HG02763 (cell line): ENCODE measurements around the gene ZNF518A.
A peak's percentile ranks its signal among the peaks of the same experiment; 100 is the strongest.
"Not testable (repeated sequence)": the region's sequence is repeated elsewhere in the genome, so short reads cannot be mapped to it uniquely, and the experiment has no call there.

Experiments used
- ATAC-seq: cut with Tn5 transposase; IDR thresholded peaks from one replicate; pipeline ENCODE4 v1.9.1; 2021; ENCODE audit warnings: mild to moderate bottlenecking, moderate library complexity; ENCODE audit not compliant: unreplicated experiment

ZNF518A gene

DNA sequence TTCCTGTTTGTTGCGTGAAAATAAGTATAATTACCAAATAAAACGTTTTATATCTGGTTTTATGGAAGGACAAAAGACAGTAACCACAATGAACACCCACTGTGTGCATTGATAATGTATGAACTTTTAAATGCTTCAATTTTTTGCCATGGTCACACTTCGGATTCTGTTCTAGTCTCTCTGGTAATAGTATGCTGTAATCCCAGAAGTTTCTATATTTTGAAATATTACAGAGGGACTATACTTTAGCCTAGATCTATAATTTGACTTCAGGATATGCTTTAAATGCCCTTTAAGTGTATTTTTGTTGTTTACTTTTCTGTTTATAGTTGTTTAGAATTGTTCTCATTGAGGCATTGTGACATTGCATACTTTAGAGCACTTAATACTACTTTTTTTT, 1.5 kb downstream of the ZNF518A start:
- ATAC-seq = no peak

DNA sequence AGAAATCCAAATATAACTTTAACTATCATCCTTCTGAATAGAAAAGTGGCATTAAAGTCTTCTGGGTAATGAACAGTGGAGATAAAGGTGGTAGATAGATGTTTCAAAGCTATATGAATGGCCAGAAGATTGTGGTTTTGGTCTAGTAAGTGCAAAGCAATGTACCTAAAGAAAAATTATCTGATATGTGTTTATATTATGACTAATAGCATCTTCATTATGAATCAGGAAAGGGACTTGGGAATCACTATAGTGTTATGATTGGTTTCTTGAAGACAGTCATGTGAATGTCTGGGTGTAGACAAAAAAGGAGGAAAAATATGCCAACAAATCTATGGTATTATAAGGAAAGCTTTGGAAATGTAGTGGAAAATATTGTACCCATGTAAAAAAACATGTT, 3.0 kb downstream of the ZNF518A start:
- no peak for ATAC-seq

- ATAC-seq = no peak
These were observed 6.7 kb downstream of the ZNF518A start for GRCh38 chr10:96136810-96137209.

DNA sequence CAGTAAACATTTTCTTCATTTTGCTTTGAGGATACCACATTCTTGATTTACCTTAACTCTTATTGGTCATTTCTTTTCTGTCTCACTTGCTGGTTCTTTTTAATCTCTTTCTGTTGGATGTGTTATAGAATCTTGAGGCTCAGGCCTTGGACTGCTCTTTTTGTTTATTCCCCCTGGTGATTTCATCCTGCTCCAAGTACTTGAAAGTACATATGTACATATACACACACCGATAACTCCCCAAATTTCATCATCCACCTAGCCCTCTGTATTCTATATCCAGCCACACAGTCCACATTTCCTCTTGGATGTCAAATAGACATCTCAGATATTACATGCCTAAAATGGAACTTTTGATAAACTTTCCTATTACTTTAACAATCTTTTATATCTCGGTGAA, 7.5 kb downstream of the ZNF518A start:
- no peak for ATAC-seq

GRCh38 chr10:96138102-96138501, 8.0 kb downstream of the ZNF518A start:
- ATAC-seq = peak; percentile 85

DNA sequence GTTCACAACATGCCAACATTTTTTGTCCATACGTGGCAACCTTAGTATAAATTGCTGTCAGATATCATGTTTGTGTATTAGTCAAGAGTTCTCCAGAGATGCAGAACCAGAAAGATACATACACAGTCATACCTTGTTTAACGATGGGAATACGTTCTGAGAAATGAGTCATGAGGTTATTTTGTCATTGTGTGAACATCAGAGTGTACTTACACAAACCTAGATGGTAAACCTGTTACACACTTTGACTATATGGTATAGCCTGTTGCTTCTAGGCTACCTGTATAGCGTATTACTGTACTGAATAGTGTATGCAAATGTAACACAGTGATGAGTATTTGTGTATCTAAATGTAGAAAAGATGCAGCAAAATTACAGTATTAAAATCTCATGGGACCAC, 22.3 kb downstream of the ZNF518A start:
- no peak for ATAC-seq

DNA sequence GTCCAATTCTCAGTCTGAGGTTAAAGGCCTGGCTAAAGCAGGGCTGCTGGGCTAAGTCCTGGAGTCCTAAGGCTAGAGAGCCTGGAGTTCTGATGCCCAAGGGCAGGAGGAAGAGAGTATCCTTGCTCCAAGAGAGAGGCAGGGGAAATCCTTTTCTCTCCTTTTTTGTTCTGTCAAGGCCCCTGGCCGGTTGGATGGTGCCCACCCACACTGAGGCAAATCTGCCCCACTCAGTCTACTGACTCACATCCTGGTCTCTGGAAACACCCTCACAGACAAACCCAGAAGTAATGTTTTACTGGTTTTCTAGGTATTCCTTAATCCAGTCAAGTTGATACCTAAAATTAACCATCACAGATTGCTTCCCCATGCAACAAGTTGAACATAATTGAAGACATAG, 23.0 kb downstream of the ZNF518A start:
- no peak for ATAC-seq

DNA sequence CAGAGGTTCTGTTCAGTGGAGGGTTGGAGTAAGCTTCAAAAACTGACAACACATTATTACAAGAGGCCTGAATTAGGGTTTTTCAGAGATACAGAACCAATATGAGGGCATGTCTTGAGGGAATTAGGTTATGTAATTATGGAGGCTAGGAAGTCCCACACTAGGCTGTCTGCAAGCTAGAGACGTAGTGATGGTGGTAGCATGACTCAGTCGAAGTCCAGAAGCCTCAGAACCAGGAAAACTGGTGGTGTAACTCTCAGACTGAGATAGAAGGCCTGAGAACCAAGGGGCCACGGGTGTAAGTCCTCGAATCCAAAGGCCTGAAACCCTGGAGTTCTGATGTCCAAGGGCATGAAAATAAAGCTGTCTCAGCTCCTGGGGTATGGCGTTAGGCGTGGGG, 35.6 kb downstream of the ZNF518A start:
- ATAC-seq = no peak

- ATAC-seq = no peak
These were observed 38.4 kb downstream of the ZNF518A start for GRCh38 chr10:96168546-96168945.

- no peak for ATAC-seq
These were observed 40.1 kb downstream of the ZNF518A start for GRCh38 chr10:96170230-96170629.

DNA sequence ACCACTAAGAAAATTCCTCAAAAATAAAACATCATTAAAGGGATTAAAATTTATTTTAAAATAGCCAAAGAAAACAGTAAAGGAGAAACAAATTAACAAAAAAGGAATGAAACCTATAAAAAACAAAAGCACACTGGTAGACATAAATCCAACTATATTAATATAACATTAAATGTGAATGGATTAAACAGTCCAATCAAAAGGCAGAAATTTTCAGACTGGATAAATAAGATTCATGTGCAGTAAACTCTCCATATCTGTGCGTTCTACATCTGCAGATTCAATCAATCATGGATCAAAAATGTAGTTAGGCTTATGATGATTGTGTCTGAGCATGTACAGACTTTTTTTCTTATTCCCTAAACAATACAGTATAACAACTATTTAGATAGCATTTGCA, 42.6 kb downstream of the ZNF518A start:
- ATAC-seq = no peak

DNA sequence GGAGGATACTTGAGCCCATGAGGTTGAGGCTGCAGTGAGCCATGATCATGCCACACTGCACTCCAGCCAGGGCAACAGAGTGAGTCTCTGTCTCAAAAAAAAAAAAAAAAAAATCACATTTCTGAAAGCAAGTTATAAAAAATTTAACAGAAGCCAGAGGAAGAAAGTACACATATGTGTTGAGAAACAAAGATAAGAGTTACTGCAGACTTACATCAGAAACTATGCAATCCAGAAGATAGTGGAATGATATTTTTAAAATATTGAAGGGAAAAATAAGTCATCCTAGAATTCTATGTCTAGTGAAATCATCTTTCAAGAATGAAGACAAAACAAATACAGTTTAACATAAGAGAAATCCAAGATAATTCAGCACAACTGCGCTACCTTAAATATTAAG, 46.9 kb downstream of the ZNF518A start:
- no peak for ATAC-seq

DNA sequence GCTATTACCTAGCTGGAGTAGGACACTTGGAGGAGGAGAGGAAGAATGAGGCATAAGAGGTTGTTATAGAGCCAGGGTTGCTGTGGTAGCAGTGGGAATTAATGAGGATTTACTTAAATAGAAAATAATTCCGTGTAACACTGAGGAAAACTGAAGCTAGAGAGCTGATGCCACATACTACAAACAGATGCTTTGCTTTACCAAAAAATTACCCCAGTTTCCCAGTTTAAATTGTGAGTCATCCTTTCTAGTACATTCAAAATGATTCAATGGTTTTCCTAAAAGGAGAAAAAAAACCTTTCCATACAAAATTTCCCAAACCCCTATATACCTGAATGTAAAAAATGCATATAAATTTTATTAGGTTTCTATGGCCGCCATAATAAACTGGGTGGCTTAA, 58.3 kb downstream of the ZNF518A start:
- no peak for ATAC-seq

DNA sequence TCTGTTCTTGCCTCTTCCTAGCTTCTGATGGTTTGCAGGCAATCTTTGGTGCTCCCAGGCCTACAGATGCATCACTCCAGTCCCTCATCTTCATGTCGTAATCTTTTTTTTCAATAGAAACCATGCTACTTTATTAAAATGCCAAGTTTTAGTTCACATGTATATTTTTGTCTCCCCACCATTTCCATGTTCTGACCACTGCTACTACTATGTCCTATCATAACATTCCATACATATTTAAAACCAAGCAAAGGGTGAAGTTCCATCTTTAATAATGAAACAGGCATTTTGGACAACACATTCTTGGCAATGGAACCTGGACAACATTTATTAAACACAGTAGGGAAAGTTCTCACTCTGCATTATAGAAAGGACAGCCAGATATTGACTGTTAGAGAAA, 58.8 kb downstream of the ZNF518A start:
- ATAC-seq = no peak

- not testable (repeated sequence) for ATAC-seq
These were observed 59.4 kb downstream of the ZNF518A start for GRCh38 chr10:96189505-96189904.

DNA sequence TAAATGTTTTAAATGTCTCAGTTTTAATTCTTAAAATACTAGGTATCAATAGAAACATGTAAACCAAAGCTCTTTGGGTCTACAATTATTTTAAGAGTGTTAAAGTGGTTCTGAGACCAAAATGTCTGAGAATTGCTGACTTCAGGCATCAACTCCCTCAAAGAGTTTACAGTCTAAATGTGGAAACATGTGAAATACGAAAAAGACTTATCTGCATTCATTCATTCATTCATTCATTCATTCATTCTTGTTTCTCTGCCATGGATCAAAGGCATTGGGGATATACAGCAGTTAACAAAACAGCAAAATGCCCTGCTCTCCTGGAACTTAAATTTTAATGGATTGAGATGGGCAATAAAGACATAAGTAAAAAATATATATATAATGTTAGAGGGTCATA, 71.4 kb downstream of the ZNF518A start:
- ATAC-seq = no peak

- no peak for ATAC-seq
These were observed 75.5 kb downstream of the ZNF518A start for GRCh38 chr10:96205580-96205979.

DNA sequence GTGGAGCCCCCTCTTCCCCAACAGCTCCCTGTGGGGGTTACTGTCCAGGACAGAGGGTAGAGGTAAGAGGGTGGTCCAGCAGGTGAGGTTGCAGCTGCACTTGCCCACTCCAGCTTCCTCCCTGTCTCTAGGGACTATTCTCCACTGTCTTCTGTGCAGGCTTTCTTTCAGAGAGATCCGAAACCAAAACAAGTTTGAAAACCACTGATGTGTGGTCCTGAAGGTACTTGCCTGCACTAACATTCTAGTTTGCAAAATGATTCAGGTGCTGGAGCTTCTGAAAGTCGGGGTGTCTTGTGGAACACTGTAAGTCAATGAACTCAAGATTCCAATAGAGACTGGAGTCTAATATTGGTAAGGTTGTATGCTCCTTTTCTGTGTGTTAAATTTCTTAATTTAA, 78.2 kb downstream of the ZNF518A start:
- ATAC-seq = no peak

GRCh38 chr10:96208946-96209345, 78.8 kb downstream of the ZNF518A start:
- no peak for ATAC-seq

GRCh38 chr10:96211764-96212163, 81.7 kb downstream of the ZNF518A start:
- no peak for ATAC-seq

DNA sequence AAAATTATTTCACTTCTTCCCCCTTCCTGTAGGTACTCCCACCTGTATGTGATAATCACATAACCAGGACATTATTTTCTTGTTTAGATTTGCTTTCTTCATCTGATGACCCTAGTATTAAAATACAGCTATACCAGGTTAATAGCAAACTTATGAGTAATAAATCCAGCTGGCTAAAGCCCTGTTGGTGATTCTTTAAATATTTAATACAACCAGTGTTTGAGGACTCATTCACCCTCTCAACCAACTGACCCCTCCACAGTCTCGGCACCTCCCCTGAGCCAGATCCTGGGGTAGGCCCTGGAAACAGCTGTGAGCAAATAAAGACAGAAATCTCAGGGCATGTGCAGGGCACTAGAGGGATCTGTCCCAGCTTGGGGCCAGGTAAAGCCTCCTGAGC, 82.8 kb downstream of the ZNF518A start:
- no peak for ATAC-seq
